Measurements from ENCODE around the gene CDC14A. TPM values are rescaled to one million over a fixed set of nuclear protein-coding genes. Genes with fewer than 3 reads are reported as not detected.

The CDC14A gene
- total and polyA plus RNA-seq, 2 of the 8 experiments (the other 6 are each of a cell fraction or from before 2014, with no cell fraction given): 3.2 to 8.9 TPM

GRCh38 chr1:100360790-100361510, 8.6 kb downstream of the CDC14A start:
- H3K36me3 ChIP-seq (ENCODE audit: control insufficient read depth in 2 of 4, insufficient read depth in 4 of 4, low read length in 3 of 4): peaks cover 0 to 3% (median 0%) of the 10 kb centered on the region in 4 experiments; a peak in 1 of 8 replicates
- no peak overlapping the region for H4K8ac ChIP-seq (ENCODE audit: extremely low read depth, insufficient read depth, low read length)
- H2BK15ac ChIP-seq (ENCODE audit: low read length): no peak overlapping the region
- FAIRE-seq (peak; percentile 39), DNase-seq (ENCODE audit: low read depth in 1 of 2, low spot score in 2 of 2) (no peak)
- H4K91ac ChIP-seq (replicated peaks; ENCODE audit: insufficient read length, low read length): no peak overlapping the region
- H2BK20ac ChIP-seq (ENCODE audit: low read length): no peak overlapping the region
- H3K4me1 ChIP-seq (replicated peaks in 1 of 4; ENCODE audit: control insufficient read depth in 3 of 4, insufficient read depth in 4 of 4, low read length in 3 of 4): peaks cover 2 to 6% (median 5%) of the 10 kb centered on the region in 4 experiments; a peak in 5 of 7 replicates
- ChIA-PET CTCF (ENCODE audit: partially characterized antibody) (interaction anchor here (0.7 to 1.2 kb wide), 2 partner anchors 9 to 98 kb away, joined by 3 to 5 read pairs; no protein-coding TSS in a partner anchor), POLR2A (ENCODE audit: partially characterized antibody) (interaction anchor here (0.8 kb wide), 1 partner anchor 228 kb away, joined by 3 read pairs; the partner anchor contains the start of gene TRMT13)
- 60% methylated on average over 2 of the region's 2 CpGs; no CpG with 5 or more reads in 1 of the 2 experiments for WGBS, 2 experiments (ENCODE audit: extremely low coverage in 1 of 2, insufficient coverage in 1 of 2, insufficient read length in 1 of 2, insufficient replicate concordance in 2 of 2, low coverage in 1 of 2, low lambda C conversion rate in 2 of 2, missing lambda C conversion rate in 1 of 2)
- H4K20me1 ChIP-seq (replicated peaks in 1 of 2; ENCODE audit: control insufficient read depth in 1 of 2, insufficient read depth in 2 of 2, low read length in 2 of 2): peaks cover 0 to 2% of the 10 kb centered on the region in 2 experiments
- H3K23me2 ChIP-seq (ENCODE audit: low read depth, low read length): no peaks in the 10 kb centered on the region
- no peak overlapping the region for H3K56ac ChIP-seq (replicated peaks; ENCODE audit: insufficient read length, low read depth, low read length)
- peaks cover 3% of the 10 kb centered on the region for H3K79me1 ChIP-seq (ENCODE audit: low read depth, low read length)
- H3K79me2 ChIP-seq (ENCODE audit: control insufficient read depth in 1 of 2, insufficient read depth in 2 of 2, low read length in 2 of 2): peaks cover 0 to 61% of the 10 kb centered on the region in 2 experiments; a peak in 2 of 4 replicates
- no peak overlapping the region for H3K4ac ChIP-seq (replicated peaks; ENCODE audit: insufficient read length, low read depth, low read length)
- H3K18ac ChIP-seq (ENCODE audit: extremely low read depth, low read length): no peak overlapping the region
- H2BK12ac ChIP-seq (ENCODE audit: low read depth, low read length): no peak overlapping the region
- H3K27me3 ChIP-seq (replicated peaks in 1 of 4; ENCODE audit: control insufficient read depth in 3 of 4, extremely low read depth in 1 of 4, insufficient read depth in 3 of 4, low read length in 3 of 4): no peaks in the 10 kb centered on the region
- H3K4me3 ChIP-seq (ENCODE audit: extremely low read depth in 1 of 4, insufficient read depth in 2 of 4, low read depth in 3 of 4, low read length in 4 of 4): no peak overlapping the region
- no peaks in the 10 kb centered on the region for H3K9me3 ChIP-seq (ENCODE audit: insufficient read depth in 2 of 2, low read depth in 1 of 2, low read length in 1 of 2)
- no peak overlapping the region for H2AK5ac ChIP-seq (ENCODE audit: low read depth, low read length)
- no peak overlapping the region for H2BK120ac ChIP-seq (replicated peaks; ENCODE audit: low read depth, low read length)
- no peak overlapping the region for H2AFZ ChIP-seq (ENCODE audit: low read length)
- H3K9ac ChIP-seq (replicated peaks in 1 of 4; ENCODE audit: extremely low read depth in 1 of 4, low read depth in 3 of 4, low read length in 3 of 4): no peak overlapping the region
- no peak overlapping the region for H2BK5ac ChIP-seq (ENCODE audit: low read depth, low read length)
- no peak overlapping the region for H3K23ac ChIP-seq (ENCODE audit: insufficient read length)
- no peak overlapping the region for H3K14ac ChIP-seq (ENCODE audit: insufficient read length)
- H3K4me2 ChIP-seq (ENCODE audit: insufficient read depth in 1 of 2, low read depth in 2 of 2, low read length in 2 of 2): peak overlapping the region in 1 of 2 experiments; percentile 48; a peak in 1 of 4 replicates
- H3K27ac ChIP-seq (ENCODE audit: low read depth, low read length): no peak overlapping the region
- no peak overlapping the region for H4K5ac ChIP-seq (ENCODE audit: insufficient read length, low read depth, low read length)
- TF ChIP-seq KDM4A (IDR thresholded peaks at IDR 0.05; ENCODE audit: low read depth, low read length, severe bottlenecking) (no peak), ZNF274 (IDR thresholded peaks at IDR 0.05; ENCODE audit: borderline replicate concordance, extremely low read depth, low read length) (no peak), BCL11A (IDR thresholded peaks at IDR 0.05; ENCODE audit: low read depth in 2 of 2, low read length in 2 of 2) (no peak), TCF12 (IDR thresholded peaks at IDR 0.05; ENCODE audit: low read depth, low read length) (no peak), SAP30 (IDR thresholded peaks at IDR 0.05; ENCODE audit: insufficient read depth, insufficient replicate concordance, low read length) (no peak), BACH1 (IDR thresholded peaks at IDR 0.05; ENCODE audit: low read length) (no peak), KDM1A (IDR thresholded peaks at IDR 0.05; ENCODE audit: borderline replicate concordance, low read length) (no peak)

Measured in H1 (cell line).